DOHH2 (cell line): ENCODE data around the gene PNCK.

Source experiments
- CTCF ChIP-seq: fragments of 200-600 bp; sonication (generic); IDR thresholded peaks from one replicate; pipeline ENCODE4 v1.5.1; 2014; ENCODE audit warnings: antibody characterized with exemption, mild to moderate bottlenecking, low read depth, low read length; ENCODE audit not compliant: poor library complexity, severe bottlenecking
- EZH2phosphoT487 ChIP-seq: fragments of 200-600 bp; sonication (generic); IDR thresholded peaks from 2 replicates; pipeline ENCODE4 v1.6.1; 2017; ENCODE audit warnings: borderline replicate concordance, mild to moderate bottlenecking, antibody characterized with exemption, low read length, moderate library complexity, mixed read lengths

DNA sequence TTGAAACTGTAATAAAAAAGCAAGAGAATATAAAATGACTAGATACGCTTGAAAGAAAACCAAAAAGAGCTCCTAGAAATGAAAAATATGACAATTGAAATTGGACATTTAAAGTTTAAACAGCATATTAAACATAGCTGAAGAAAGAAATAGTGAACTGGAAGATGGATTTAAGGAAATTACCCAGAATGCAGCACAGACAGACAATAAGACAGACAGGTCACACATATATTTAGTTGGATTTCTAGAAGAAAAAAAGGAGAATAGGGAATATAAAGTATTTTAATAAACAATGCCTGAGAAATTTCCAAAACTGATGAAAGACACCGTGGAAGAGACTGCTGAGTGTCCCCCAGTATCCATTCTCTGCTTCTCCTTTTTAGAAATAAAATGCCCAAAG is 20.1 kb downstream of the PNCK start:
- TF ChIP-seq CTCF: no peak
- no peak for TF ChIP-seq EZH2phosphoT487
